ENCODE results near the gene SPOCK2. TPM values are rescaled to one million over a fixed set of nuclear protein-coding genes. Genes with fewer than 3 reads are reported as not detected.
A peak's percentile ranks its signal among the peaks of the same experiment; 100 is the strongest.

The SPOCK2 gene
- total RNA-seq, 1 experiment from 2014 or later = 4.8 TPM

- no TSS peak for BruUV-seq (replicated peaks)
- Histone ChIP-seq H3K9me3 (ENCODE audit: control insufficient read depth, insufficient read depth, low read depth, low read length) (no peaks in the 10 kb centered on the region), H3K4me3 (ENCODE audit: low read depth in 2 of 2, low read length in 2 of 2) (no peak overlapping the region), H3K4me1 (ENCODE audit: control insufficient read depth, insufficient read depth, low read length) (peaks cover 54% of the 10 kb centered on the region), H3K27ac (ENCODE audit: low read length) (peak overlapping the region; percentile 69), H3K27me3 (ENCODE audit: control insufficient read depth, insufficient read depth, low read length) (no peaks in the 10 kb centered on the region), H3K36me3 (ENCODE audit: control insufficient read depth, insufficient read depth, low read length) (no peaks in the 10 kb centered on the region)
- ATAC-seq (no peak), DNase-seq (ENCODE audit: low read depth, low spot score) (no peak)
- in situ Hi-C loops (cut with HindIII; ENCODE audit: low pct_unique_long_range_greater_than_20kb, low sequenced_read_pairs) (no loop called here), intact Hi-C loops (cut with micrococcal nuclease; ENCODE audit: unreplicated experiment) (no loop called here)
- ChIA-PET POLR2A (interaction anchor here (0.6 to 0.7 kb wide), 2 partner anchors 11 to 501 kb away, joined by 5 to 6 read pairs; no protein-coding TSS in a partner anchor), CTCF (interaction anchor here (0.7 to 1.6 kb wide), 3 partner anchors 9 to 18 kb away, joined by 3 to 6 read pairs (median 4); no protein-coding TSS in a partner anchor)
- TF ChIP-seq SIN3A (IDR thresholded peaks at IDR 0.05; ENCODE audit: borderline replicate concordance, insufficient read depth, low read depth, low read length) (no peak), POLR2AphosphoS5 (IDR thresholded peaks at IDR 0.05; ENCODE audit: low read depth, low read length) (no peak), CTCF (IDR thresholded peaks at IDR 0.05) (no peak), TCF7L2 (IDR thresholded peaks at IDR 0.05; ENCODE audit: low read depth, low read length) (no peak)
- TF ChIP-seq, protein P1, sequence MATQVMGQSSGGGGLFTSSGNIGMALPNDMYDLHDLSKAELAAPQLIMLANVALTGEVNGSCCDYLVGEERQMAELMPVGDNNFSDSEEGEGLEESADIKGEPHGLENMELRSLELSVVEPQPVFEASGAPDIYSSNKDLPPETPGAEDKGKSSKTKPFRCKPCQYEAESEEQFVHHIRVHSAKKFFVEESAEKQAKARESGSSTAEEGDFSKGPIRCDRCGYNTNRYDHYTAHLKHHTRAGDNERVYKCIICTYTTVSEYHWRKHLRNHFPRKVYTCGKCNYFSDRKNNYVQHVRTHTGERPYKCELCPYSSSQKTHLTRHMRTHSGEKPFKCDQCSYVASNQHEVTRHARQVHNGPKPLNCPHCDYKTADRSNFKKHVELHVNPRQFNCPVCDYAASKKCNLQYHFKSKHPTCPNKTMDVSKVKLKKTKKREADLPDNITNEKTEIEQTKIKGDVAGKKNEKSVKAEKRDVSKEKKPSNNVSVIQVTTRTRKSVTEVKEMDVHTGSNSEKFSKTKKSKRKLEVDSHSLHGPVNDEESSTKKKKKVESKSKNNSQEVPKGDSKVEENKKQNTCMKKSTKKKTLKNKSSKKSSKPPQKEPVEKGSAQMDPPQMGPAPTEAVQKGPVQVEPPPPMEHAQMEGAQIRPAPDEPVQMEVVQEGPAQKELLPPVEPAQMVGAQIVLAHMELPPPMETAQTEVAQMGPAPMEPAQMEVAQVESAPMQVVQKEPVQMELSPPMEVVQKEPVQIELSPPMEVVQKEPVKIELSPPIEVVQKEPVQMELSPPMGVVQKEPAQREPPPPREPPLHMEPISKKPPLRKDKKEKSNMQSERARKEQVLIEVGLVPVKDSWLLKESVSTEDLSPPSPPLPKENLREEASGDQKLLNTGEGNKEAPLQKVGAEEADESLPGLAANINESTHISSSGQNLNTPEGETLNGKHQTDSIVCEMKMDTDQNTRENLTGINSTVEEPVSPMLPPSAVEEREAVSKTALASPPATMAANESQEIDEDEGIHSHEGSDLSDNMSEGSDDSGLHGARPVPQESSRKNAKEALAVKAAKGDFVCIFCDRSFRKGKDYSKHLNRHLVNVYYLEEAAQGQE (IDR thresholded peaks at IDR 0.05; ENCODE audit: insufficient read depth in 1 of 2, low read depth in 2 of 2, low read length in 1 of 2) = no peak
These were observed 21.8 kb downstream of the SPOCK2 start for GRCh38 chr10:72066318-72067284.

DNA sequence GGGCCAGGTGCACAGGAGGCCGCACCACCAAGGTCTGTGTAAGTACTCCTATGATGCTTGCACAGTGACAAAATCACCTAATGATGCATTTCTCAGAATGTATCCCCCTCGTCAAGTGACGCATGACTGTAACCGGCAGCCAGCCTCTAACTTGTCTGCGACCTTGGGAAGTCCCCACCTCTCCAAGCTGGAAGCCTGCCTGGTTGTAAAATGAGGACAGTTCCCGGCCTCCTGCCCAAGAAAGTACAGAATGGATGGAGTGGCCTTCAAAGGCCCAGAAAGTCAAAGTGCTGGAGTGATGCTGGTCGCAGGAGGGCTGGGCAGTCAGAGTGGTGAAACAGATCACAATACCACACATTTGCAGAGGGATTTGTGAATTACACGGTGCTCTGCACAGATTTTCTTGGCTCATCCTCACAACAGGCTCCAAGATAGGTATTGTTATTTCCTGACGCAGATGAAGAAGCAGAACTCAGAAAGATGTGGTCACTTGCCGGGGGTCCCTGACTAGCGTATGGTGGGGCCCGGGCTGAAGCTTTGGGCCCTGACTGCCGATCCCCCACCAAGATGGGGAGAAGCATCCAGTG lies 22.8 kb downstream of the SPOCK2 start:
- H3K27ac ChIP-seq (ENCODE audit: low read length) = peak overlapping the region; percentile 69
- H3K27me3 ChIP-seq (ENCODE audit: control insufficient read depth, insufficient read depth, low read length) = no peaks in the 10 kb centered on the region
- in situ Hi-C loops (cut with HindIII; ENCODE audit: low pct_unique_long_range_greater_than_20kb, low sequenced_read_pairs) (no loop called here), intact Hi-C loops (cut with micrococcal nuclease; ENCODE audit: unreplicated experiment) (no loop called here)
- TF ChIP-seq, protein P1 (IDR thresholded peaks at IDR 0.05; ENCODE audit: insufficient read depth in 1 of 2, low read depth in 2 of 2, low read length in 1 of 2) = no peak
- TF ChIP-seq SIN3A (IDR thresholded peaks at IDR 0.05; ENCODE audit: borderline replicate concordance, insufficient read depth, low read depth, low read length) (no peak), CTCF (IDR thresholded peaks at IDR 0.05) (no peak), POLR2AphosphoS5 (IDR thresholded peaks at IDR 0.05; ENCODE audit: low read depth, low read length) (no peak)
- ChIA-PET CTCF (interaction anchor here (0.6 to 1.3 kb wide), 2 partner anchors 17 kb away, joined by 3 read pairs; no protein-coding TSS in a partner anchor), POLR2A (no interaction called here)
- no peaks in the 10 kb centered on the region for H3K9me3 ChIP-seq (ENCODE audit: control insufficient read depth, insufficient read depth, low read depth, low read length)
- H3K36me3 ChIP-seq (ENCODE audit: control insufficient read depth, insufficient read depth, low read length) = no peaks in the 10 kb centered on the region
- no peak for DNase-seq (ENCODE audit: low read depth, low spot score)
- peak; percentile 14 for ATAC-seq
- H3K4me1 ChIP-seq (ENCODE audit: control insufficient read depth, insufficient read depth, low read length) = peaks cover 59% of the 10 kb centered on the region
- no TSS peak for BruUV-seq (replicated peaks)
- no peak overlapping the region for H3K4me3 ChIP-seq (ENCODE audit: low read depth in 2 of 2, low read length in 2 of 2)
